Neural cell (in vitro differentiated cells): ENCODE results near the gene SLC19A1. TPM values are rescaled to one million over a fixed set of nuclear protein-coding genes. Genes with fewer than 3 reads are reported as not detected.

Experiments used
- H2AFZ ChIP-seq: fragments of 200-600, 300-800 bp; sonication (generic), shearing (Covaris generic); 2 replicates; pipeline ENCODE4 v1.6.0; 2014; ENCODE audit warnings: low read depth, mild to moderate bottlenecking, antibody characterized with exemption, low read length, moderate library complexity
- H3F3A ChIP-seq: fragments of 200-600 bp; shearing (Covaris generic); 2 replicates; pipeline ENCODE4 v1.6.1; 2016; ENCODE audit warnings: mild to moderate bottlenecking, moderate library complexity, mixed read lengths, antibody characterized with exemption, low read length; ENCODE audit not compliant: insufficient read depth, poor library complexity, severe bottlenecking
- H3K27ac ChIP-seq: fragments of 200-600, 300-800 bp; sonication (generic), shearing (Covaris generic); 2 replicates; pipeline ENCODE4 v1.5.1; 2014; ENCODE audit warnings: mild to moderate bottlenecking, low read length, moderate library complexity
- H3K27me3 ChIP-seq: fragments of 300-800, 200-600 bp; sonication (generic), shearing (Covaris generic); 2 replicates; pipeline ENCODE4 v1.6.0; 2014; ENCODE audit warnings: mild to moderate bottlenecking, low read depth, low read length, moderate library complexity; ENCODE audit not compliant: insufficient read depth
- H3K36me3 ChIP-seq: fragments of 300-800, 200-600 bp; sonication (generic), shearing (Covaris generic); 2 replicates; pipeline ENCODE4 v1.5.1; 2014; ENCODE audit warnings: mild to moderate bottlenecking, antibody characterized with exemption, low read length, moderate library complexity; ENCODE audit not compliant: insufficient read depth
- H3K4me2 ChIP-seq: fragments of 300-800, 200-600 bp; sonication (generic), shearing (Covaris generic); 2 replicates; pipeline ENCODE4 v1.6.0; 2014; ENCODE audit warnings: mild to moderate bottlenecking, low read length
- H3K4me3 ChIP-seq: fragments of 300-800, 200-600 bp; sonication (generic), shearing (Covaris generic); 2 replicates; pipeline ENCODE4 v1.5.1; 2014; ENCODE audit warnings: mild to moderate bottlenecking, low read length, moderate library complexity
- H3K79me2 ChIP-seq: fragments of 200-600 bp; shearing (Covaris generic); replicated peaks from 2 replicates; pipeline ENCODE4 v1.6.0; 2014; ENCODE audit warnings: mild to moderate bottlenecking, low read length, moderate library complexity; ENCODE audit not compliant: insufficient read depth
- H3K9ac ChIP-seq: fragments of 300-800, 200-600 bp; sonication (generic), shearing (Covaris generic); 2 replicates; pipeline ENCODE4 v1.6.1; 2016; ENCODE audit warnings: mild to moderate bottlenecking, low read length, mixed read lengths
- H3K9me2 ChIP-seq: fragments of 200-600 bp; shearing (Covaris generic); 2 replicates; pipeline ENCODE4 v1.6.1; 2016; ENCODE audit warnings: mild to moderate bottlenecking, low read length, mixed read lengths; ENCODE audit not compliant: insufficient read depth
- H3K9me3 ChIP-seq: fragments of 200-600, 300-800 bp; sonication (generic), shearing (Covaris generic); 2 replicates; pipeline ENCODE4 v1.6.1; 2016; ENCODE audit warnings: mild to moderate bottlenecking, mixed run types, low read length, moderate library complexity, mixed read lengths
- H4K20me1 ChIP-seq: fragments of 200-600 bp; shearing (Covaris generic); 2 replicates; pipeline ENCODE4 v1.6.1; 2016; ENCODE audit warnings: mild to moderate bottlenecking, mixed run types; ENCODE audit not compliant: insufficient read depth
- EP300 ChIP-seq: fragments of 450-650 bp; conservative IDR thresholded peaks from 2 replicates; pipeline ENCODE4 v1.6.1; 2014; ENCODE audit warnings: antibody characterized with exemption, mild to moderate bottlenecking, moderate library complexity; ENCODE audit not compliant: poor library complexity, severe bottlenecking
- EZH2 ChIP-seq: fragments of 200-600, 300-800 bp; shearing (Covaris generic), sonication (generic); IDR thresholded peaks from 2 replicates; pipeline ENCODE4 v1.6.1; 2014; ENCODE audit warnings: antibody characterized with exemption, low read length, borderline replicate concordance, mild to moderate bottlenecking; ENCODE audit not compliant: insufficient read depth, poor library complexity, severe bottlenecking
- MXI1 ChIP-seq: fragments of 450-650 bp; conservative IDR thresholded peaks from 2 replicates; pipeline ENCODE4 v1.6.1; 2014; ENCODE audit warnings: antibody characterized with exemption, mild to moderate bottlenecking; ENCODE audit not compliant: poor library complexity, severe bottlenecking
- POLR2AphosphoS5 ChIP-seq: IDR thresholded peaks from 2 replicates; pipeline ENCODE4 v1.6.1; 2012
- RAD21 ChIP-seq: fragments of 450-650 bp; conservative IDR thresholded peaks from 2 replicates; pipeline ENCODE4 v1.6.1; 2014; ENCODE audit warnings: antibody characterized with exemption, mild to moderate bottlenecking, moderate library complexity
- SMC3 ChIP-seq: fragments of 450-650 bp; conservative IDR thresholded peaks from 2 replicates; pipeline ENCODE4 v1.6.1; 2014; ENCODE audit warnings: antibody characterized with exemption, mild to moderate bottlenecking, moderate library complexity; ENCODE audit not compliant: poor library complexity
- TAF1 ChIP-seq: IDR thresholded peaks from 2 replicates; pipeline ENCODE4 v1.6.1; 2012; ENCODE audit warnings: low read depth
- polyA plus RNA-seq: library from polyadenylated mRNA; depleted of rRNA; stranded (reverse); fragments of >200 nt; gene quantifications from 2 replicates; pipeline ENCODE4 v1.2.3, GENCODE V29; 2014
- TF ChIP-seq, protein P1 (sequence below): IDR thresholded peaks from 2 replicates; pipeline ENCODE4 v1.6.1; 2012; ENCODE audit warnings: borderline replicate concordance
- TF ChIP-seq, protein P2 (sequence below): fragments of 450-650 bp; IDR thresholded peaks from 2 replicates; pipeline ENCODE4 v1.5.1; 2014; ENCODE audit warnings: antibody characterized with exemption, mild to moderate bottlenecking, moderate library complexity; ENCODE audit not compliant: poor library complexity, severe bottlenecking

The SLC19A1 gene
- polyA plus RNA-seq, 1 donor from 2014 or later: 2.9 TPM

DNA sequence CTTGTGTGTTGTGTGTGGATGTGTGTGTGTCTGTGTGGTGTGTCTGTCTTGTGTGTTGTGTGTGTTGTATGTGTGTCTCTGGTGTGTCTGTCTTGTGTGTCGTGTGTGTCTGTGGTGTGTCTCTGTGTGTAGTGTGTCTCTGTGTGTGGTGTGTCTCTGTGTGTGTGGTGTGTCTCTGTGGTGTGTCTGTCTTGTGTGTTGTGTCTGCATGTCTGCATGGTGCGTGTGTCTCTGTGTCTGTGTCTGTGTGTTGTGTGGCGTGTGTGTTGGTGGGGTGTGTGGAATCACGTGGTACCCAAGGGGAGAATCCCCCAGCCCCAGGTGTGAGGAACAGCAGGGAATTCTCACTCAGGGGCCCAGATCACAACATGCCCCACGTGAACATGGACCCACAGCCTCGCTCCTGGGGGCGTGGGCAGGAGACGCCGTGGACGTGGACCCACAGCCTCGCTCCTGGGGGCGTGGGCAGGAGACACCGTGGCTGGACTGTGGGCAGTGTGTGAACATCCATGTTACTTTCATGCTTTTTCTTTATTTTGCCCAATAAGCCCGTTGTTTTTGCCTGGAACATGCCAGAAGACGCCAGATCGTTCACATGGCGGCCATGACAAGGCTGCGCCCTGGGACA is 67.8 kb downstream of the SLC19A1 start:
- Histone ChIP-seq H3K36me3 (no peaks in the 10 kb centered on the region), H3K79me2 (no peaks in the 10 kb centered on the region), H4K20me1 (no peaks in the 10 kb centered on the region)

DNA sequence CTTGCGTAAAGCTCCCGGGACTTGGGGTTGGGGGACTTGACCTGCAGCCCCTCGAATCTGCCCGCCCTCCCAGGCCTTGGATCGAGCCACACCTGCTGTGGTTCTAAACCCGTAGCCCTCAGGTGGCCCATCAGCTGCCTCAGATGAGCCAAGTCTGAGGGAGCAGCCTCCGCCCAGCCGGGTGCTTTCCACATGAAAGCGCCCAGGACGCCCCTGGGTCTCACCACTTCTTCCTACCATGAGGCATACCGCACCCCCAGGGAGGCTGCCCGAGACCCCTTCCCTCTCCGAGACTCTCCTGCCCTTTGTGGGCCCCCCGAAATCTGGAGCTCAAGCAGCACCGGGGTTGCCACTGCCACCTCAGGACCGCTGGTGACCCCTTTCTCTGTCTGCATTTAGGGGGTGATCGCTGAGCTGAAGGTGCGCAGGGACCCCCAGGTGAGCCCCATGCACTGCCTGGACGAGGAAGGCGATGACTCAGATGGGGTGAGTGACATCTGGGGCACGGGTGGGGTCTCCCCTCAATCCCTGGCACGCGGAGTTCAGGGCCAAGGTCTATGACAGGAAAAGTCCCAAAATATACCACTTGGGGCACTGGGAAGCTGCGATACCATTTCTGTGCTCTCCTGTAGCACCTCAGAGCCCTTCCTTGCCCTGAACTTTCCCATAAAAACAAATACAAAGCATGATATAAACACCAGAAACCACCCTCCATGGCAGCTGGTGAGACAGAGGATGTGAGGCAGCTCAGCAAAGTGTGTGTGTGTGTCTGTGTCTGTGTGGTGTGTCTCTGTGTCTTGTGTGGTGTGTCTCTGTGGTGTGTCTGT is 68.5 kb downstream of the SLC19A1 start:
- Histone ChIP-seq H3K27me3 (no peaks in the 10 kb centered on the region), H3K9me2 (no peaks in the 10 kb centered on the region), H3K4me2 (no peak overlapping the region), H3F3A (no peaks in the 10 kb centered on the region), H3K36me3 (no peaks in the 10 kb centered on the region), H3K27ac (no peak overlapping the region), H2AFZ (no peak overlapping the region), H4K20me1 (no peaks in the 10 kb centered on the region), H3K79me2 (no peaks in the 10 kb centered on the region), H3K4me3 (no peak overlapping the region), H3K9ac (no peak overlapping the region), H3K9me3 (no peaks in the 10 kb centered on the region)
- TF ChIP-seq EP300 (no peak), POLR2AphosphoS5 (no peak), SMC3 (no peak), MXI1 (no peak), EZH2 (no peak), TAF1 (no peak)
- TF ChIP-seq, protein P1, sequence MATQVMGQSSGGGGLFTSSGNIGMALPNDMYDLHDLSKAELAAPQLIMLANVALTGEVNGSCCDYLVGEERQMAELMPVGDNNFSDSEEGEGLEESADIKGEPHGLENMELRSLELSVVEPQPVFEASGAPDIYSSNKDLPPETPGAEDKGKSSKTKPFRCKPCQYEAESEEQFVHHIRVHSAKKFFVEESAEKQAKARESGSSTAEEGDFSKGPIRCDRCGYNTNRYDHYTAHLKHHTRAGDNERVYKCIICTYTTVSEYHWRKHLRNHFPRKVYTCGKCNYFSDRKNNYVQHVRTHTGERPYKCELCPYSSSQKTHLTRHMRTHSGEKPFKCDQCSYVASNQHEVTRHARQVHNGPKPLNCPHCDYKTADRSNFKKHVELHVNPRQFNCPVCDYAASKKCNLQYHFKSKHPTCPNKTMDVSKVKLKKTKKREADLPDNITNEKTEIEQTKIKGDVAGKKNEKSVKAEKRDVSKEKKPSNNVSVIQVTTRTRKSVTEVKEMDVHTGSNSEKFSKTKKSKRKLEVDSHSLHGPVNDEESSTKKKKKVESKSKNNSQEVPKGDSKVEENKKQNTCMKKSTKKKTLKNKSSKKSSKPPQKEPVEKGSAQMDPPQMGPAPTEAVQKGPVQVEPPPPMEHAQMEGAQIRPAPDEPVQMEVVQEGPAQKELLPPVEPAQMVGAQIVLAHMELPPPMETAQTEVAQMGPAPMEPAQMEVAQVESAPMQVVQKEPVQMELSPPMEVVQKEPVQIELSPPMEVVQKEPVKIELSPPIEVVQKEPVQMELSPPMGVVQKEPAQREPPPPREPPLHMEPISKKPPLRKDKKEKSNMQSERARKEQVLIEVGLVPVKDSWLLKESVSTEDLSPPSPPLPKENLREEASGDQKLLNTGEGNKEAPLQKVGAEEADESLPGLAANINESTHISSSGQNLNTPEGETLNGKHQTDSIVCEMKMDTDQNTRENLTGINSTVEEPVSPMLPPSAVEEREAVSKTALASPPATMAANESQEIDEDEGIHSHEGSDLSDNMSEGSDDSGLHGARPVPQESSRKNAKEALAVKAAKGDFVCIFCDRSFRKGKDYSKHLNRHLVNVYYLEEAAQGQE: no peak
- TF ChIP-seq, protein P2, sequence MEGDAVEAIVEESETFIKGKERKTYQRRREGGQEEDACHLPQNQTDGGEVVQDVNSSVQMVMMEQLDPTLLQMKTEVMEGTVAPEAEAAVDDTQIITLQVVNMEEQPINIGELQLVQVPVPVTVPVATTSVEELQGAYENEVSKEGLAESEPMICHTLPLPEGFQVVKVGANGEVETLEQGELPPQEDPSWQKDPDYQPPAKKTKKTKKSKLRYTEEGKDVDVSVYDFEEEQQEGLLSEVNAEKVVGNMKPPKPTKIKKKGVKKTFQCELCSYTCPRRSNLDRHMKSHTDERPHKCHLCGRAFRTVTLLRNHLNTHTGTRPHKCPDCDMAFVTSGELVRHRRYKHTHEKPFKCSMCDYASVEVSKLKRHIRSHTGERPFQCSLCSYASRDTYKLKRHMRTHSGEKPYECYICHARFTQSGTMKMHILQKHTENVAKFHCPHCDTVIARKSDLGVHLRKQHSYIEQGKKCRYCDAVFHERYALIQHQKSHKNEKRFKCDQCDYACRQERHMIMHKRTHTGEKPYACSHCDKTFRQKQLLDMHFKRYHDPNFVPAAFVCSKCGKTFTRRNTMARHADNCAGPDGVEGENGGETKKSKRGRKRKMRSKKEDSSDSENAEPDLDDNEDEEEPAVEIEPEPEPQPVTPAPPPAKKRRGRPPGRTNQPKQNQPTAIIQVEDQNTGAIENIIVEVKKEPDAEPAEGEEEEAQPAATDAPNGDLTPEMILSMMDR: no peak

More for the DNA sequence above, 67.8 kb downstream of the SLC19A1 start:
- no peaks in the 10 kb centered on the region for H3K9me2 ChIP-seq
- no peak overlapping the region for H3K4me3 ChIP-seq
- no peak for TF ChIP-seq SMC3
- TF ChIP-seq, protein P1: no peak
- TF ChIP-seq EP300: no peak
- TF ChIP-seq RAD21: no peak
- TF ChIP-seq, protein P2: no peak
- no peak for TF ChIP-seq EZH2
- no peak for TF ChIP-seq MXI1
- no peak for TF ChIP-seq POLR2AphosphoS5
- TF ChIP-seq TAF1: no peak
- H3K9me3 ChIP-seq: no peaks in the 10 kb centered on the region
- H3K9ac ChIP-seq: no peak overlapping the region
- no peaks in the 10 kb centered on the region for H3F3A ChIP-seq
- no peak overlapping the region for H2AFZ ChIP-seq
- no peak overlapping the region for H3K27ac ChIP-seq
- H3K27me3 ChIP-seq: no peaks in the 10 kb centered on the region
- no peak overlapping the region for H3K4me2 ChIP-seq
